DOHH2 (cell line): Measurements from ENCODE around the gene BOK.

Experiments
- H3F3A ChIP-seq: fragments of 200-600 bp; sonication (generic), shearing (Covaris generic); 2 replicates; pipeline ENCODE4 v1.6.0; 2016; ENCODE audit warnings: antibody characterized with exemption, mild to moderate bottlenecking; ENCODE audit not compliant: control insufficient read depth, insufficient read depth
- H3K27ac ChIP-seq: fragments of 200-600 bp; sonication (generic); 2 replicates; pipeline ENCODE4 v1.5.1; 2014; ENCODE audit warnings: low read depth, mild to moderate bottlenecking, low read length, moderate library complexity
- H3K27me3 ChIP-seq: fragments of 200-600 bp; sonication (generic); 2 replicates; pipeline ENCODE4 v1.6.1; 2014; ENCODE audit warnings: mild to moderate bottlenecking, low read length, mixed read lengths; ENCODE audit not compliant: control insufficient read depth
- H3K36me3 ChIP-seq: fragments of 200-600 bp; sonication (generic); 2 replicates; pipeline ENCODE4 v1.6.1; 2014; ENCODE audit warnings: mild to moderate bottlenecking, low read length, moderate library complexity, mixed read lengths; ENCODE audit not compliant: control insufficient read depth
- H3K4me1 ChIP-seq: fragments of 200-600 bp; sonication (generic); 2 replicates; pipeline ENCODE4 v1.6.1; 2014; ENCODE audit warnings: mild to moderate bottlenecking, low read length, mixed read lengths; ENCODE audit not compliant: control insufficient read depth
- H3K4me2 ChIP-seq: fragments of 200-600 bp; sonication (generic); 2 replicates; pipeline ENCODE4 v1.6.0; 2014; ENCODE audit warnings: mild to moderate bottlenecking, low read length, moderate library complexity
- H3K4me3 ChIP-seq: fragments of 200-600 bp; sonication (generic); 2 replicates; pipeline ENCODE4 v1.5.1; 2014; ENCODE audit warnings: mild to moderate bottlenecking, low read length, mixed read lengths
- H3K79me2 ChIP-seq: fragments of 200-600 bp; sonication (generic); 2 replicates; pipeline ENCODE4 v1.6.1; 2014; ENCODE audit warnings: mild to moderate bottlenecking, low read length, mixed read lengths; ENCODE audit not compliant: control insufficient read depth
- H3K9me2 ChIP-seq: fragments of 200-600 bp; sonication (generic); replicated peaks from 2 replicates; pipeline ENCODE4 v1.6.1; 2014; ENCODE audit warnings: mild to moderate bottlenecking, low read length, mixed read lengths; ENCODE audit not compliant: control insufficient read depth
- H3K9me3 ChIP-seq: fragments of 200-600 bp; sonication (generic); 2 replicates; pipeline ENCODE4 v1.6.1; 2014; ENCODE audit warnings: antibody characterized with exemption, low read length, mixed read lengths; ENCODE audit not compliant: control insufficient read depth, insufficient read depth
- H4K20me1 ChIP-seq: fragments of 200-600 bp; sonication (generic); 2 replicates; pipeline ENCODE4 v1.6.0; 2014; ENCODE audit warnings: low read depth, mild to moderate bottlenecking, antibody characterized with exemption, low read length, moderate library complexity; ENCODE audit not compliant: control insufficient read depth, insufficient read depth
- CTCF ChIP-seq: fragments of 200-600 bp; sonication (generic); IDR thresholded peaks from one replicate; pipeline ENCODE4 v1.5.1; 2014; ENCODE audit warnings: antibody characterized with exemption, mild to moderate bottlenecking, low read depth, low read length; ENCODE audit not compliant: poor library complexity, severe bottlenecking
- EZH2phosphoT487 ChIP-seq: fragments of 200-600 bp; sonication (generic); IDR thresholded peaks from 2 replicates; pipeline ENCODE4 v1.6.1; 2017; ENCODE audit warnings: borderline replicate concordance, mild to moderate bottlenecking, antibody characterized with exemption, low read length, moderate library complexity, mixed read lengths

BOK gene

GRCh38 chr2:241577413-241578122 lies 19.0 kb downstream of the BOK start:
- no peak overlapping the region for H3K4me2 ChIP-seq
- peaks cover 5% of the 10 kb centered on the region; the same call in 1 of the 2 replicates for H3K36me3 ChIP-seq
- H3K27me3 ChIP-seq = no peaks in the 10 kb centered on the region
- no peaks in the 10 kb centered on the region for H4K20me1 ChIP-seq
- H3K4me3 ChIP-seq = no peak overlapping the region
- H3K9me2 ChIP-seq = no peaks in the 10 kb centered on the region
- H3F3A ChIP-seq = no peaks in the 10 kb centered on the region
- H3K4me1 ChIP-seq = no peaks in the 10 kb centered on the region
- no peaks in the 10 kb centered on the region for H3K9me3 ChIP-seq
- no peak overlapping the region for H3K27ac ChIP-seq
- no peaks in the 10 kb centered on the region for H3K79me2 ChIP-seq
- TF ChIP-seq CTCF (no peak), EZH2phosphoT487 (no peak)

DNA sequence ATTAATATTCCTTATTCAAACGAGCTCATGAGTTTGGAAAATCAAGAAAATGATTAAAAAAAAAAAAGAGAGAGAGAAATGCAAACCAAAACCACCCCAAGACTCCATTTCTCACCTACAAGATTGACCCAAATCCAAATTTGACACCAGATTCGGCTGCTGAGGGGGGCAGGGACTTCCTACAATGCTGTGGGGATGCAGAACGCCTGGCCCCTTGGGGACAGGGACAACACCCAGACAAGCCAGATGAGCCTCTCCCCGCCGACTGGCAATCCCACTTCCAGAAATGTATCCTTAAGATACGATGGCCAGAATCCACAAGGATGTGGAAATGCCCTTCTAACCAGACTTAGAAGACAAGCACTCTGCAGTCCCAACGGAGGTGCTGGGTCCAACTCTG lies 20.7 kb downstream of the BOK start:
- Histone ChIP-seq H3K36me3 (peaks cover 18% of the 10 kb centered on the region), H3K79me2 (no peaks in the 10 kb centered on the region), H3K27me3 (no peaks in the 10 kb centered on the region), H3K4me3 (no peak overlapping the region), H3K27ac (no peak overlapping the region), H3K4me1 (no peaks in the 10 kb centered on the region), H3K9me2 (no peaks in the 10 kb centered on the region), H3F3A (no peaks in the 10 kb centered on the region), H3K4me2 (no peak overlapping the region), H4K20me1 (no peaks in the 10 kb centered on the region), H3K9me3 (no peaks in the 10 kb centered on the region)
- TF ChIP-seq EZH2phosphoT487 (no peak), CTCF (no peak)

DNA sequence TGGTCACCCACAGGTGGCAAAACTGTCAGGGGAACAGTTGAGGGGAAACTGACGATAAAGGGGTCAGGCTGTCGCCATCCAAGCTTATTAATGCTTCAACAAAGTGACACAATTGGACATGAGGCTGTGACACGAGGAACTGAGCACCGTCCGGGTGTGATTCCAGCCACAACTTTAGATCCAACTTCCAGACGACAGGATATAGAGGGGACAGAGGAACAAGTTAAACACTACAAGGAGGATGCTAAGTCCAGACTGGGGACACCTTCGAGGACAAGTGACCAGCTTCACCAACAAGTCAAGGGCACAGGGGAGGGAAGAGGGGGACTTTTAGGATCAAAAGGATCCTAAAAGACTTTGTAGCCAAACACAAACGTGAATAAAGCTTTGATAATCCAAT lies 23.8 kb downstream of the BOK start:
- H3K9me2 ChIP-seq = no peaks in the 10 kb centered on the region
- no peaks in the 10 kb centered on the region for H3K79me2 ChIP-seq
- H3K4me3 ChIP-seq = no peak overlapping the region
- no peaks in the 10 kb centered on the region for H3K27me3 ChIP-seq
- H3F3A ChIP-seq = no peaks in the 10 kb centered on the region
- TF ChIP-seq EZH2phosphoT487 (no peak), CTCF (no peak)
- H3K9me3 ChIP-seq = peaks cover 13% of the 10 kb centered on the region
- peaks cover 44% of the 10 kb centered on the region for H3K36me3 ChIP-seq
- H3K4me1 ChIP-seq = no peaks in the 10 kb centered on the region
- no peak overlapping the region for H3K27ac ChIP-seq
- H3K4me2 ChIP-seq = no peak overlapping the region
- no peaks in the 10 kb centered on the region for H4K20me1 ChIP-seq
